Activated CD8-positive, alpha-beta memory T cell treated with anti-CD3 and anti-CD28 coated beads, Interleukin-2, amount 50 U/mL, for 24 hours (primary cell): ENCODE measurements around the gene LCE3B.
"Not testable (repeated sequence)": the region's sequence is repeated elsewhere in the genome, so short reads cannot be mapped to it uniquely, and the experiment has no call there.

ENCODE experiments used
- DNase-seq: peaks from one replicate; pipeline ENCODE4 v3.0.0-alpha.2; 2020; ENCODE audit errors: extremely low read depth

Gene LCE3B

GRCh38 chr1:152613511-152613910 lies at the start of gene LCE3B:
Gene LCE3B, plus strand, starts transcription at chr1:152613811. Its CDS starts 0 bp downstream, at chr1:152613811.
- DNase-seq: no peak

- DNase-seq: no peak
Measured at GRCh38 chr1:152565115-152565514, 48.5 kb upstream of the LCE3B start.

- no peak for DNase-seq
Measured at GRCh38 chr1:152565535-152566215, 47.9 kb upstream of the LCE3B start.

- DNase-seq: no peak
Measured at GRCh38 chr1:152566681-152567080, 46.9 kb upstream of the LCE3B start, which contains the start of gene LCE3E. Gene LCE3E, minus strand, starts transcription at chr1:152566780. Its CDS starts 572 bp downstream, at chr1:152566208.

GRCh38 chr1:152577168-152577567 lies 36.4 kb upstream of the LCE3B start:
- no peak for DNase-seq

GRCh38 chr1:152579526-152579925 lies 34.1 kb upstream of the LCE3B start:
- DNase-seq: not testable (repeated sequence)

- DNase-seq: no peak
Measured at GRCh38 chr1:152580433-152580832, 33.2 kb upstream of the LCE3B start, which contains the start of gene LCE3D. Gene LCE3D, minus strand, starts transcription at chr1:152580516. Its CDS starts 580 bp downstream, at chr1:152579936.

GRCh38 chr1:152582647-152583046 lies 31.0 kb upstream of the LCE3B start:
- DNase-seq: no peak

GRCh38 chr1:152585586-152585985 lies 28.0 kb upstream of the LCE3B start:
- DNase-seq: no peak

GRCh38 chr1:152596986-152597385 lies 16.6 kb upstream of the LCE3B start:
- DNase-seq: no peak

GRCh38 chr1:152599934-152600333 lies 13.7 kb upstream of the LCE3B start, which contains the start of gene LCE3C:
Gene LCE3C, plus strand, starts transcription at chr1:152600234. Its CDS starts 498 bp downstream, at chr1:152600732.
- no peak for DNase-seq

GRCh38 chr1:152621993-152622392 lies 8.4 kb downstream of the LCE3B start:
- no peak for DNase-seq

- DNase-seq: no peak
Measured at GRCh38 chr1:152622803-152623202, 9.2 kb downstream of the LCE3B start, which contains the start of gene LCE3A. Gene LCE3A, minus strand, starts transcription at chr1:152623103. Its CDS starts 0 bp downstream, at chr1:152623103.

- DNase-seq: no peak
Measured at GRCh38 chr1:152623203-152623844, 9.7 kb downstream of the LCE3B start.

- DNase-seq: no peak
Measured at GRCh38 chr1:152626744-152627143, 13.1 kb downstream of the LCE3B start.

GRCh38 chr1:152630596-152630995 lies 17.0 kb downstream of the LCE3B start:
- no peak for DNase-seq

- no peak for DNase-seq
Measured at GRCh38 chr1:152640351-152640750, 26.7 kb downstream of the LCE3B start.

GRCh38 chr1:152643945-152644344 lies 30.3 kb downstream of the LCE3B start:
- DNase-seq: no peak

GRCh38 chr1:152645146-152645545 lies 31.5 kb downstream of the LCE3B start:
- no peak for DNase-seq

- DNase-seq: no peak
Measured at GRCh38 chr1:152646656-152647055, 33.0 kb downstream of the LCE3B start.

- DNase-seq: no peak
Measured at GRCh38 chr1:152654110-152654509, 40.5 kb downstream of the LCE3B start.

GRCh38 chr1:152656459-152656858 lies 42.8 kb downstream of the LCE3B start:
- DNase-seq: no peak

GRCh38 chr1:152657677-152658076 lies 44.1 kb downstream of the LCE3B start:
- DNase-seq: no peak
